GM18520 (cell line): ENCODE results near the gene PPP1R18.
"Not testable (repeated sequence)": the region's sequence is repeated elsewhere in the genome, so short reads cannot be mapped to it uniquely, and the experiment has no call there.

Experiments
- ATAC-seq: cut with Tn5 transposase; IDR thresholded peaks from one replicate; pipeline ENCODE4 v1.9.1; 2021; ENCODE audit not compliant: unreplicated experiment

Gene PPP1R18

DNA sequence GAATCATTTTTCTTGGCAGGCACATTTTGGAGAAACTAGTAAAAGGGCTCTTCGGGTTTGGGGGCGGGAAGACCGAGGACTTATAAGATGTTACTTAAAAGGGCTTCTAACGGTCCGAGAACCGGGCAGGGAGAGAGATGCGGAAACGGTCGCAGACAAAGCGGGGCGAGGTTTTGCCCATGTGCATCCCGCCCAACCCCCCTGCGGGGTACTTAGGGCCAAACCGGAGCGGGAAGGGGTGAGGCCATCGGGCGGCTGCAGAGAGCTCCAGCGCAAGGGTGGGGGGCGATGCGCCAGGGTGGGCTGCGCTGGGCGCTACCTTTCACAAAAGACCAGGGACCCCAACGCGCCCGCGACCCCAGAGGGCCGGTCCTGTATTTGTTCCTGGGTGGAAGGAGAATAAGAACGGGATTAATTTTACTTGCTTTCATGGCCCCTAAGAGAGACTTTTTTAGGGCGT is 34.3 kb upstream of the PPP1R18 start:
- no peak for ATAC-seq

GRCh38 chr6:30719791-30720737 is 33.6 kb upstream of the PPP1R18 start, which contains the start of gene TUBB:
TUBB (plus strand) TSS chr6:30720352; CDS start chr6:30720507, 155 bp downstream.
- peak; percentile 36 for ATAC-seq

GRCh38 chr6:30719356-30719755 is 32.9 kb upstream of the PPP1R18 start:
- no peak for ATAC-seq

DNA sequence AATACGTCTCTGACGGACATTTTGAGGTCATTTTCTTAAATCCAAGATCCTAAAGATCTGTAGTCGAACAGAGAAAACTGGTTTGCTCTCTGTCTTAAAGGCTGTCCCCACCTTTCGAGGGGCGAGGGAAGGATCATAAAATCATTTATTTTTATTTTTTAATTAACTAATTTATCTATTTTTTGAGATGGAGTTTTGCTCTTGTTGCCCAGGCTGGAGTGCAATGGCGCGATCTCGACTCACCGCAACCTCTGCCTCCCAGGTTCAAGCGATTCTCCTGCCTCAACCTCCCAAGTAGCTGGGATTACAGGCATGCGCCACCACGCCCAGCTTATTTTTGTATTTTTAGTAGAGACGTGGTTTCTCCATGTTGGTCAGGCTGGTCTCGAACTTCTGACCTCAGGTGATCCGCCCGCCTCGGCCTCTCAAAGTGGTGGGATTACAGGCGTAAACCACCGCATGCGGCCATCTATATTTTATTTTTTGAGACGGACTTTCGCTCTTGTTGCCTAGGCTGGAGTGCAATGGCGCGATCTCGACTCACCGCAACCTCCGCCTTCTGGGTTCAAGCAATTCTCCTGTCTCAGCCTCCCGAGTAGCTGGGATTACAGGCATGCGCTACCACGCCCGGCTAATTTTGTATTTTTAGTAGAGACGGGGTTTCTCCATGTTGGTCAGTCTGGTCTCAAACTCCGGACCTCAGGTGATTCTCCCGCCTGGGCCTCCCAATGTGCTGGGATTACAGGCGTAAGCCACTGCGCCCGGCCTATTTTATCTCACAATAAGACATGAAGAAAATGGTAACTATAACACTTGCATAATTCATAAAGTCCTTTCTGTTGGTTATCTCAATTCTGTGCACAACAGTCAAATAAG is 31.6 kb upstream of the PPP1R18 start:
- not testable (repeated sequence) for ATAC-seq

DNA sequence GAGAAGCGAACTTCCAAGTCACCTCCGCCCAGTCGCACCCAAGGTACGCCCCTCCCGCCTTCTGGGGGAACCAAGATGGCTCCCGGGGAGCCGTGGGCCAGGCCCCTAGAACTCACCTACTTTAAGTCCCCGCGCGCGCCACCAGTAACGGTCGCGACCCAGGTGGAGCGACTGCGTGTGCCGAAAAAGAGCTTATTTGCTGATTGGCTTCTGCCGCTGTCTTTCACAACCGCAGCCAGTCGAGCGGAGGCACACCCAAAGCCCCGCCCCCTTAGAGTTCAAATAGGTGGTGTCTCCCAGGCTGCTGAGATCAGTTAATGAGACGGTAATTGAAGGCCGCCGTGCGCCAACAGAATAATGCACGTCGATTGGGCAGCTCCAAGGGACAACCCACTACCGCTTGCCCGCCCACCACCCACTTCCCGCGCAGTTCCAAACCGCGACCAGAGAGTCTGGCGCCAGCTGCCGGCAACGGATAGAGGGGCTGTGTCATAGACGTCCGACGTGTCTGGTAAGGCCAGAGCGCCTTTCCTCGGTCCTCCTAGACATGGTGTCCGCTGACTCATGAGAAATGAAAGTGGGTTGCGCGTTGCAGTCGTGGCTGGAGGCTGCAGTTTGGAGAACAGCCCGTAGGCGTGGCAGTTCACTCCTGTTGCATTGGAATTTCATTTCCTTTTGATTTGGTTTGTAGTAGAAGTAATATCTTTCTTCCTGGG is 30.8 kb upstream of the PPP1R18 start, which contains the start of gene MDC1:
MDC1 (minus strand) TSS at position 153 of the 716 bp plus-strand sequence. CDS start 2,106 bp downstream, outside the sequence.
- peak; percentile 56 for ATAC-seq

GRCh38 chr6:30716879-30717128 is 30.4 kb upstream of the PPP1R18 start:
- no peak for ATAC-seq

DNA sequence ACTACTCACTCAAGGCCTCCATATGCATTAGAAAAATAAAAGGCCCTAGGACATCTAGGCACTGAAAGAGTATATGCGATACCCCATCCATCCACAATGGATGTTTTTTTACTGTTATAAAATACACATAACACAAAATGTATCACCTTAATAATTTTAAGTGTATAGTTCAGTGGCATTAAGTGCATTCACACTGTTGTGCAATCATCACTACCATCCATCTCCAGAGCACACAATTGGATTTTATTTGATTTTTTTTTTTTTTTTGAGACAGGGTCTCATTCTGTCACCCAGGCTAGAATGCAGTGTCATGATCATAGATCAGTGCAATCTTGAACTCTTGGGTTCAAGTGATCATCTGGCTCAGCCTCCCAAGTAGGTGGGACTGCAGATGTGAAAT is 27.8 kb upstream of the PPP1R18 start:
- no peak for ATAC-seq

DNA sequence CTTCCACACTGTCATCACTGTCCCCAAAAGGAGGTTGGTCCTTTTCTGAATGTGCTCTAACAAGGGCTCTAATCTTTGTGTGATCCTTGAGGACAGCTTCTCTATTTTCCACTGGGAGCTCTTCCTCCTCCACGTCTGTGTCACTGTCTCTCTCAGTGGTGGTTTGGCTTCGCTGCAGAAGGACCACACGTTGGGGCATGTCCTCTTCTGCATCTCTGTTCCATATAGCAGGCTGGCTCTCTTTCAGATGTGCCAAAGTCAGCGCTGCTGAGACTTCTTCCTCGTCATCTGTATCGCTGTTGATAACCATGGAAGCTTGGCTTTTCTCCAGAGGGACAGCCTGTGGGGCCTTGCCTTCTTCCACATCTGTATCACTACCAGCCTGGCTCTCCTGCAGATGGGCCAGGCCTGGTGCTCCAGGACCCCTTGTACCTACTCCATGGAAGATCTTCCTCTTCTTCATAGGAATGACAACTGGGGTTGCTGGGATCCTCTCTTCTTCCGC is 26.0 kb upstream of the PPP1R18 start:
- ATAC-seq: no peak

GRCh38 chr6:30711758-30712380 is 25.4 kb upstream of the PPP1R18 start:
- ATAC-seq: no peak

DNA sequence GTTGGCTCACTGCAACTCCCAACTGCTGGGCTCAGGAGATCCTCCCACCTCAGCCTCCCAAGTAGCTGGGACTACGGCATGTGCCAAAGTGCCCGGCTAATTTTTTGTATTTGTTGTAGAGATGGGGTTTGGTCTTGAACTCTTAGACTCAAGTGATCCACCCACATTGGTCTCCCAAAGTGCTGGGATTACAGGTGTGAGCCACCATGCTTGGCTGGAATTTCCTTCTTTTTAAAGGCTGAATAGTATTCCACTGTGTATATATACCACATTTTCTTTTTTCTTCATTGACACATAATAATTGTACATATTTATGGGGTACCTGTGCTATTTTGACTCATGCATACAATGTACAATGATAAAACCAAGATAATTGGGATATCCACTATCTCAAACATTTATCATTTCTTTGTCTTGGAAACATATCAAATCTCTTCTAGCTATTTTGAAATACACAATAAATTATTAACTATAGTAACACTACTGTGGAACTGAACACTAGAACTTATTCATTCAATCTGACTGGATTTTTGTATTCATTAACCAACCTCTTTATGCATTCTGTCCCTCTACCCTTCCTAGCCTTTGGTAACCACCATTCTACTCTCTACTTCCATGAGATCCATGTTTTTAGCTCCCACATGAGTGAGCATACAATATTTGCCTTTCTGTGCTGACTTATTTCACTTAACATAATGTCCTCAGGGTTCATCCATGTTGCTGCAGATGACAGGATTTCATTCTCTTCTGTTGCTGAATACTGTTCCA is 22.8 kb upstream of the PPP1R18 start:
- ATAC-seq: no peak

DNA sequence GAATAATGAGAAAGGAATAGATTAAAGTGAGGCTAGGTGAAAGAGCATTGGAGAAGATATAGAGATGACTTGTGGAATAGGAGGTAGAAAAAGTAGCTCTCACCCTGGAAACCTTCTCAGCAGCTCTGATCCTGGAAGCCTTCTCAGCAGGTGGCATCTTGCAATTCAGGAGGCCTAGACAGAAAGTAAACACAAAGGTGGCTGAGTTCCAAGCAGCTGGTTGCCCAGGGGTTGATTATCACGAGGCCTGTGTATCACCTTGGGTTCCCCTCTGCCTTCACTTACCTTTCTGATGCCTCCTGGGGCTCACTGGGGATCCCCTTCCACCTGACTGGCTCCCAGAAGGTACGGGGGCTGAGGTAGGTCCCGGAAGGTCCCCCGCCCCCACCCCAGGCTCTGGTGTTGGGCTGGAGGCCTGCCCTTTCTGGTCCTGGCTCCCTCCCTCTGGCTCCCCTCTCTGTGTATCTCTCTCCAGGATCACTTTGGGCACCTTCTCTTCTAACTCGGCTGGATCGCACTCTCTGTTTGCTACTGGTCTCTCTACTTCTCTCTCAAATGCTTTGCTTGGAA is 20.9 kb upstream of the PPP1R18 start:
- ATAC-seq: no peak

GRCh38 chr6:30705620-30706019 is 19.2 kb upstream of the PPP1R18 start:
- ATAC-seq: no peak

- ATAC-seq: no peak
Observed at GRCh38 chr6:30703821-30704220, 17.4 kb upstream of the PPP1R18 start.

DNA sequence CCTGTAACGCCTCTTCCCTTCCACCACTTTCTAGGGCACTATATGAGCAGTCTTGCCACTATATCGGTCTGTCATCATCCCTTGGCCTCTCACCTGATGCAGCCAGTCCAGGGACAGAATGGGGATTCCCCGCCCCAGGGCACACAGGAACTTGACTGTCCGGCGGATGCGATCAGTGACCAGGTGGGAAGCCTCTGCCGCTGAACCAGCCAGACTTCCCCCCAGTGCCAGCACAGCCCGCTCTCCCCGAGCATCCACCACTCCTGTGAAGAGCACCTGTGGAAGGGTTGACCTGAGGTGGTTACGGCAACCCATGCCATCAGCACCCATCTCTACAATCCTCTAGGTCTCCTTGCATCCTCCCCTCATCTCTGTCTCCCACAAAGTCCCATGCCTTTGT is 16.6 kb upstream of the PPP1R18 start:
- no peak for ATAC-seq

- ATAC-seq: no peak
Observed at GRCh38 chr6:30700340-30700739, 13.9 kb upstream of the PPP1R18 start.

GRCh38 chr6:30696432-30696831 is 10.0 kb upstream of the PPP1R18 start:
- ATAC-seq: no peak

- no peak for ATAC-seq
Observed at GRCh38 chr6:30691208-30691847, 4.9 kb upstream of the PPP1R18 start.

- no peak for ATAC-seq
Observed at GRCh38 chr6:30690403-30691207, 4.2 kb upstream of the PPP1R18 start, which contains the start of gene NRM. NRM (minus strand) TSS chr6:30690984; CDS start chr6:30690974, 10 bp downstream.
